Activated naive CD4-positive, alpha-beta T cell treated with anti-CD3 and anti-CD28 coated beads, Interleukin-2, amount 10 ng/mL, durations not matched to agents 7 days and 5 days (primary cell): ENCODE results near the gene KIF19.

ENCODE experiments used
- CTCF ChIA-PET: fragments of 350-600 bp; sonication (Branson Sonifier 250); formaldehyde crosslinking; loops from one replicate; lab custom pipeline; 2021; ENCODE audit warnings: antibody characterized with exemption; lab: Charles Lee
- DNase-seq: peaks from one replicate; pipeline ENCODE4 v3.0.0-alpha.2; 2020
- H3K27ac Mint-ChIP-seq: one replicate; pipeline ENCODE4 v1.8.0; 2021; ENCODE audit warnings: mild to moderate bottlenecking, moderate library complexity, mixed read lengths
- H3K27me3 Mint-ChIP-seq: one replicate; pipeline ENCODE4 v1.8.0; 2021; ENCODE audit warnings: mild to moderate bottlenecking, mixed read lengths
- H3K36me3 Mint-ChIP-seq: one replicate; pipeline ENCODE4 v1.8.0; 2021; ENCODE audit warnings: mixed read lengths
- H3K4me1 Mint-ChIP-seq: one replicate; pipeline ENCODE4 v1.8.0; 2021; ENCODE audit warnings: mixed read lengths
- H3K4me3 Mint-ChIP-seq: one replicate; pipeline ENCODE4 v1.8.0; 2021; ENCODE audit warnings: mild to moderate bottlenecking, moderate library complexity, mixed read lengths
- H3K9me3 Mint-ChIP-seq: one replicate; pipeline ENCODE4 v1.8.0; 2021; ENCODE audit warnings: mixed read lengths

Gene KIF19

DNA sequence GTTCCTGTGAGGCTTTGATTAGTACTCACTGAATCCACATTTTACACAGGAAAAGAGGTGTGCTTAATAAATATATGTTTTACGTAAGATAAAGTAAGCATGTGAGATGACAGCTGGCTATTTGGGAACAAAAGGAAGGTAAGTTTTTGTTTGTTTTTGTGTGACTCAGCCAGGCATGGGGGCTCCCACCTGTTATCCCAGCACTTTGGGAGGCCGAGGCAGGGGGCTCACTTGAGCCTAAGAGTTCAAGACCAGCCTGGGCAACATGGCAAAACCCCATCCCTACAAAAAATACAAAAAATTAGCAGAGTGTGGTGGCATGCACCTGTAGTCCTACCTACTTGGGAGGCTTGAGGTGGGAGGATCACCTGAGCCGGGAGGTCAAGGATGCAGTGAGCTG, 59.2 kb downstream of the KIF19 start:
- CTCF ChIA-PET, result interaction anchor here (0.9 to 1.1 kb wide), 2 partner anchors 16 to 72 kb away, joined by 3 to 5 read pairs; no protein-coding TSS in a partner anchor
- H3K27ac Mint-ChIP-seq, result no peak overlapping the region

DNA sequence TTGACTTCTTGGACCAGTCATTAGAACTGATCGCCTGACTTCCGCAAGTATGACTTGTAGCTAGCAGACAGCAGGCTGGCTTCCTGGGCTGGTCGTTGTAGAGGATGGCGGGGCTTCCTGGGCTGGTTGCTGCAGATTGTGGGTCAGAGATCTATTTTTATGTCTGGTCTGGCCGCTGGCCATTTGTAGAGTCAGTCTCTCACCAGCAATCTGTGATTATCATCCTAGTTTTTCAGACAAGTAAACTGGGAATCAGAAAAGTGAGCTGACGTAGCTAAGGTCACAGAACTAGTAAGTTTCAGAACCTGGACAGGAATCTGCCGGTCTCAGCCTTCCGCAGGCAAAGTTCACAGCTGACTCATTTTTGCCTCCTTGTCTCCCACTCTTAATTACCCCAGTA, 60.4 kb downstream of the KIF19 start:
- no peak overlapping the region for H3K27ac Mint-ChIP-seq
- CTCF ChIA-PET, result interaction anchor here (0.7 to 1.1 kb wide), 2 partner anchors 67 to 71 kb away, joined by 5 read pairs; no protein-coding TSS in a partner anchor

More for the DNA sequence above, 59.2 kb downstream of the KIF19 start:
- no peaks in the 10 kb centered on the region for H3K9me3 Mint-ChIP-seq
- H3K4me1 Mint-ChIP-seq, result peaks cover 3% of the 10 kb centered on the region
- no peaks in the 10 kb centered on the region for H3K36me3 Mint-ChIP-seq
- no peak for DNase-seq
- H3K27me3 Mint-ChIP-seq, result peaks cover 49% of the 10 kb centered on the region
- no peak overlapping the region for H3K4me3 Mint-ChIP-seq

DNA sequence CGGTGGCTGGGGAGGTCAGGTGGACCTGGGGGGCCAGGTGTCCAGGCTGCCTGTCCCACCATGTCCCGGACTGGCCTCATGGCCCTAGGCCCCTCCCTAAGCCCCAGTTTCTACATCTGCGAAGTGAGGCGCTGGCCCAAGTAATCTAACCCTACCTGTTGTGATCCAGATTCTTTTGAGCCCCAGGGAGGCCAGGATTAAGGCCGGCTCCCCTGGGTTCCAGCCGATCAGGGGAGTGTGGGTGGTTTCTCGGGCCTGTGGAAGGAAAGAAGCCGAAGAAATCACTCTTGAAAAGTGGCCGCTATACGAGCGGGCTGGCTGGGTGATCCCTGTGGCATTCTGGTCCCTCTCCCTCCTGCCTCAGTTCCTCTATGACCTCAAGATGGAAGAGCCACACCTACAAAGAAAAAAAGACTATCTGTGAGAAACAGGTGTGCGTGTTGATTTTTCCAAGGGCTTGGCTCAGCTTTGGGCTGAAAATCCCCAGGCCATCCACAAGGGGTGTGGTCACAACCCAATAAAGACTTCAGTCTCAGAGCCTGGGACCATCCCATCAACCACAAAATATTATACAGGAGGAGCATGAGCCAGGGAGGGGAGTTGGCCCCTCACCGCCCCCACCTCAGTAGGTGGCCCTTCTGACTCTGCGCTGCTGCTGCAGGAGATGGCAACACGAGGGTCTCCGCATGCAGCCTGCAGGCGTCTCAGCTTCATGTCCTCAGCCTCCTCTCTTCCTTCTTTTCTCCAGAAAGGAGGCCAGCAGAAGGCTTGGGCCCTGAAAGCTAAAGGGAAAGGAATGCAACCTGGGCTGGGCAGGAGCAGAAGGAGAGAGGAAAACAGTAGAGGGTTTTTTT, 61.6 kb downstream of the KIF19 start:
- CTCF ChIA-PET, result interaction anchor here (2.0 kb wide), 1 partner anchor 9 kb away, joined by 9 read pairs; no protein-coding TSS in a partner anchor

More for the DNA sequence above, 60.4 kb downstream of the KIF19 start:
- peaks cover 41% of the 10 kb centered on the region for H3K27me3 Mint-ChIP-seq
- H3K4me3 Mint-ChIP-seq, result no peak overlapping the region
- no peaks in the 10 kb centered on the region for H3K36me3 Mint-ChIP-seq
- no peak for DNase-seq
- no peaks in the 10 kb centered on the region for H3K9me3 Mint-ChIP-seq
- no peaks in the 10 kb centered on the region for H3K4me1 Mint-ChIP-seq

DNA sequence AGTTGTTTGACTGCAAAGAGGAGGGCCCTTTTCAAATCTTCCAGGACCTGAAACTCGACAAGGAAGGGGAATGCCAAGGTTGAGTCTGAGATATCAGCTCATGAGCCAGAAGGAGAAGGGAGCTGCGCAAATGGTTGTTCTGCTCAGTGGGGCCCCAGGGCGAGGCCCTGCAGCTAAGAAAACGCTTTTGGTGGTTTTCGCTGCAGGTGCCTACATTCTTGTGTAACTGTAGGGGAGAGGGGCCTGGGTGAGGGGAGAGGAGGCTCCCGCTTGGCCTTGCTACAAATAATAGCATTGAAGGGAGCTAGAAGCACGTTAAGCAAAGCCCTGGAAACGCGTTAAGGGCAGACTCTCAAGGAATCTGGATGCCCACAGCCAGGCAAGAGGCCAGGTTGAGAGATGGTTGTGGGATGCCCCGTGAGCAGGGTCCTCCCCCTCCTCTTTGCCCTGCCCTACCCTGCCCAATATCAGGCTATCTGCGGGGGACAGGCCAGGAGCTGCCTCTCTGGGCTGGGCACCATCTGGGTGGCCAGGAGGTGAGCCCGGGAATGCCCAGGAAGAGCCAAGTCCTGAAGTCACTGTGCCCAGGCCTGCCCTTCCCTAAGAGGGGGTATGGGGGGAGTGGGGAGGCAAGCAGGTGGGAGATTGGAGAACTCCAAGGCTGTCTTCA, 63.2 kb downstream of the KIF19 start:
- Mint-ChIP-seq H3K27ac (no peak overlapping the region), H3K27me3 (peaks cover 52% of the 10 kb centered on the region), H3K9me3 (no peaks in the 10 kb centered on the region), H3K4me1 (no peaks in the 10 kb centered on the region), H3K4me3 (no peak overlapping the region), H3K36me3 (no peaks in the 10 kb centered on the region)
- no peak for DNase-seq
- CTCF ChIA-PET, result interaction anchor here (1.2 to 2.0 kb wide), 3 partner anchors 10 to 105 kb away, joined by 3 to 9 read pairs (median 3); no protein-coding TSS in a partner anchor

More for the DNA sequence above, 61.6 kb downstream of the KIF19 start:
- Mint-ChIP-seq H3K27ac (no peak overlapping the region), H3K36me3 (no peaks in the 10 kb centered on the region), H3K9me3 (no peaks in the 10 kb centered on the region), H3K4me1 (no peaks in the 10 kb centered on the region), H3K4me3 (no peak overlapping the region), H3K27me3 (peaks cover 46% of the 10 kb centered on the region)
- DNase-seq, result no peak

DNA sequence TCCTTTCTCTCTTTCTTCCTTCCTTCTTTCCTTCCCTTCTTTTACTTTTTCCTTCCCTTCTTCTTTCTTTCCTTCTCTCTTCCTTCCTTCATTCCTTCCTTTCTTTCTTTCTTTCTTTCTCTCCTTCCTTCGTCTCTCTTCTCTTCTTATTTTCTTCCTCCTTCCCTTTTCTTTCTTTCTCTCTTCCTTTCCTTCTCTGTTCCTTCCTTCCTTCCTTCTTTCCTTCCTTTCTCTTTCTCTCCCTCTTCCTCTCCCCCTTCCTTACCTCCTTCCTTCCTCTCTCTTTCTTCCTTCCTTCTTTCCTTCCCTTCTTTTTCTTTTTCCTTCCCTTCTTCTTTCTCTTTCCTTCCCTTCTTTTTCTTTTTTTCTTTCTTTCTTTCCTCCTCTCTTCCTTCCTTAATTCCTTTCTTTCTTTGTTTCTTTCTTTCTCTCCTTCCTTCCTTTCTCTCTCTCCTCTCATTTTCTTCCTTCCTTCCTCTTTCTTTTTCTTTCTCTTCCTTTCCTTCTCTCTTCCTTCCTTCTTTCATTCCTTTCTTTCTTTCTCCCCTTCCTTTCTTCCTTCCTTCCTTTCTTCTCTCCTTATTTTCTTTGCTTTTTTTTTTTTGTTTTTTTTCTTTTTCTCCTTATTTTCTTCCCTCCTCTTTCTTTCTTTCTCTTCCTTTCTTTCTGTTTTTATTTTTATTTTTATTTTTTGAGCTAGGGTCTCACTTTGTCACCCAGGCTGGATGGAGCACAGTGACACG, 64.1 kb downstream of the KIF19 start:
- H3K36me3 Mint-ChIP-seq, result no peaks in the 10 kb centered on the region
- CTCF ChIA-PET, result interaction anchor here (1.2 kb wide), 1 partner anchor 104 kb away, joined by 3 read pairs; no protein-coding TSS in a partner anchor
- H3K27ac Mint-ChIP-seq, result no peak overlapping the region
- no peaks in the 10 kb centered on the region for H3K9me3 Mint-ChIP-seq
- no peak overlapping the region for H3K4me3 Mint-ChIP-seq
- no peaks in the 10 kb centered on the region for H3K4me1 Mint-ChIP-seq
- DNase-seq, result no peak
- peaks cover 60% of the 10 kb centered on the region for H3K27me3 Mint-ChIP-seq

DNA sequence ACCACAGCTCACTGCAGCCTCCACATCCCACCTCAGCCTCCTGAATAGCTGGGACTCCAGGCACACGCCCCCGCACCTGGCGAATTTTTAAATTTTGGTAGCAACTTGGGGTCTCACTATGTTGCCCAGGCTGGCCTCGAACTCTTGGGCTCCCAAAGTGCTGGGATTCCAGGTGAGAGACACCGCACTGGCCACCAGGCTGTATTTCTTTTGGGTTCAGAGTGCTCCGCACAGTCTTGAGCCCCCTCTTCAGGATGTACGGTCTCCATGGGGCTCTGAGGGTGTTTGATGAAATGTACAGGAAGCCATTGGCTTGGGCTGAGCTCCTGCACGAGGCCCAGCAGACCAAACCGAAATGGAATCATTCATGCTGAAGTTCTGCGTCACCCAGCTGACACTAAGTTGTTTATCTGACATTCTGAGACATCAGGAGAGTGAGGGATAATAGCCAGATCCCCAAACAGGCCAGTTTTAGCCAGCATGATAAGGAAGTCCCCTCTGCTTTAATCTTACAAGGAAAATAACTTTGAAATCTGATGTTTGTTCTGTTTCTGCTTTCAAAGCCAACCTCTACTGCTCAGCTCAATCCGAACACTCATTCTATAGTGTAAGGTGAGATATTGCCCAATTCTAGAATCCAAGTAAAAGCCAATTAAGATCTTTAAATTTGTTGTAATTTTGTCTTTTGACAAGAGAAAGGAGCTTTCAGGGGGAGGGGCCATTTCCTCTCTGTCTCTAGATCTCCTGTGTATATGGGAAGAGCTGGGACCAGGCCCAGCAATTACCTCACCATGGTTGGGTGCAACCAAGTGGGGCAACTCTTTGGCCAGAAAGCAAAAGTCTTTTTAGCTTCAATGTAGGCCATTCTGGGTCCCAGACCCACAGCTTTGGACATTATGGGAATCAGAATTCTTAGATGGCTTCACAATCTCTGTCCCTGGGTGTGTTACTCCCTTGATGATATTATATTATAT, 64.9 kb downstream of the KIF19 start:
- Mint-ChIP-seq H3K27ac (no peak overlapping the region), H3K36me3 (no peaks in the 10 kb centered on the region), H3K4me1 (no peaks in the 10 kb centered on the region), H3K27me3 (peaks cover 55% of the 10 kb centered on the region), H3K4me3 (no peak overlapping the region), H3K9me3 (no peaks in the 10 kb centered on the region)
- no peak for DNase-seq
- CTCF ChIA-PET, result interaction anchor here (1.2 to 1.3 kb wide), 2 partner anchors 10 to 105 kb away, joined by 3 to 5 read pairs; no protein-coding TSS in a partner anchor

DNA sequence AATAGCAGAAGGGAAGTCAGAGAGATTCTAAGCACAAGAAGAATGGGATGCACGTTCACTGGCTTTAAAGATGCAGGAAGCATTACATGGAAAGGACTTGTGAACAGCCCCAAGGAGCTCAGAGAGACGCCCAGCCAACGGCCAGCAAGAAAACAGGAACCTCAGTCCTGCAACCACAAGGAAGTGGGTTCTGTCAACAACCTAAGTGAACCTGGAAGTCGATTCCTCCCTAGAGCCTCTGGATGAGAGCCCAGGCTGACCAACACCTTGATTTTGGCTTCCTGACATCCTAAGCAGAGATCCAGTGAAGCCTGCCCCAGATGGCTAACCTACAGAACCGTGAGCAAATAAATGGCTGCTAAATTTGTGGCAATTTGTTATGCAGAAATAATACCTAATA, 65.7 kb downstream of the KIF19 start:
- no peaks in the 10 kb centered on the region for H3K4me1 Mint-ChIP-seq
- H3K4me3 Mint-ChIP-seq, result no peak overlapping the region
- no peak for DNase-seq
- CTCF ChIA-PET, result interaction anchor here (1.2 to 1.3 kb wide), 3 partner anchors 11 to 192 kb away, joined by 3 to 5 read pairs (median 3); no protein-coding TSS in a partner anchor
- H3K36me3 Mint-ChIP-seq, result no peaks in the 10 kb centered on the region
- peaks cover 54% of the 10 kb centered on the region for H3K27me3 Mint-ChIP-seq
- no peaks in the 10 kb centered on the region for H3K9me3 Mint-ChIP-seq
- H3K27ac Mint-ChIP-seq, result no peak overlapping the region

DNA sequence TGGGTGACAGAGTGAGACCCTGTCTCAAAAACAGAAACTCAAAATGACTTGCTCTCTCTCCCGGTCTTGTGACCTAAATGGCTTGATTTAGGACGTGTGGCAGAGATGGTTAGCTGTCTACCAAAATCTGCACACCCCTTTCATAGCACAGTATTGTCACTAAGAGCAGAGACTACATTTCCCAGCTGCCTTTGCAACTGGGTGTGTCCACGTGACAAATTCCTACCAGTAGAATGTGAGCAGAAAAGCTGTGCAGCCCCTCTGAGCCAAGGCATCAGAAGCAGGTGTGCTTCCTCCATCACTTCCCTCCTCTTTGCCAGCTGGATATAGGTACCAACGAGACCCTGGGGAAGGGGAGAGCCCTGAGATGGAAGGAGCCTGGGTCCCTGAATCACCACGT, 66.8 kb downstream of the KIF19 start:
- no peak for DNase-seq
- Mint-ChIP-seq H3K36me3 (no peaks in the 10 kb centered on the region), H3K4me1 (no peaks in the 10 kb centered on the region), H3K27ac (no peak overlapping the region), H3K9me3 (no peaks in the 10 kb centered on the region), H3K27me3 (peaks cover 51% of the 10 kb centered on the region), H3K4me3 (no peak overlapping the region)
- CTCF ChIA-PET, result interaction anchor here (1.1 to 1.8 kb wide), 4 partner anchors 24 to 193 kb away, joined by 3 to 5 read pairs (median 4); no protein-coding TSS in a partner anchor

DNA sequence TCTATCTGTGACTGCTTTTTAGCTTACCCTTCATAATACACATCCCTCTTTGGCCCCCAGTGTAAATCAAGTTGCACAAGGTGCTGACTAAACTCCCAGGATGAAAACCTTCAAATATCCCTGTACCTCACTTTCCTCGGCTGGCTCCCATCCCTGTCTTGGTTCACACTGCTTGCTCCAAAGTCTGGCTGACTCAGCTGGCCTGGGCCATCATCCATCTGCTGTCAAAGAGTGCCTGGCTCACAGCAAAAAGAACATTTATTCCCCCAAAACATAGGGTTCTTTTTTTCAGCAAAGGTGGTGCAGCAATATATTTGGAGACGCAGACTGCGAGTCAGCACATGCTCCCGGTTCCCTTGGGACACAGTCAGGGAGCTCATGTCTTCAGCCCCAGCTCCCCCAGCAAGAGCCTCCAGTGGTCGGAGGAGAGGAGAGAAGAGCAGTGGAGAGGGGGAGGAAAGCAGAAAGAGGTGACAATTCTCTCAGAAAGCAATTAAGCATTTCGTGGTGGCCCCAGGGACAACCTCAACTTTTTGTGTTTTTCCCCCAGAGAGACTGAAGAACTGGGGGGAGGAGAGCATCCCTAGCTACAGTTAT, 67.4 kb downstream of the KIF19 start:
- peaks cover 47% of the 10 kb centered on the region for H3K27me3 Mint-ChIP-seq
- H3K4me3 Mint-ChIP-seq, result no peak overlapping the region
- CTCF ChIA-PET, result interaction anchor here (1.1 to 1.8 kb wide), 3 partner anchors 25 to 139 kb away, joined by 3 to 5 read pairs (median 4); no protein-coding TSS in a partner anchor
- H3K27ac Mint-ChIP-seq, result no peak overlapping the region
- H3K9me3 Mint-ChIP-seq, result no peaks in the 10 kb centered on the region
- H3K36me3 Mint-ChIP-seq, result no peaks in the 10 kb centered on the region
- DNase-seq, result no peak
- no peaks in the 10 kb centered on the region for H3K4me1 Mint-ChIP-seq

DNA sequence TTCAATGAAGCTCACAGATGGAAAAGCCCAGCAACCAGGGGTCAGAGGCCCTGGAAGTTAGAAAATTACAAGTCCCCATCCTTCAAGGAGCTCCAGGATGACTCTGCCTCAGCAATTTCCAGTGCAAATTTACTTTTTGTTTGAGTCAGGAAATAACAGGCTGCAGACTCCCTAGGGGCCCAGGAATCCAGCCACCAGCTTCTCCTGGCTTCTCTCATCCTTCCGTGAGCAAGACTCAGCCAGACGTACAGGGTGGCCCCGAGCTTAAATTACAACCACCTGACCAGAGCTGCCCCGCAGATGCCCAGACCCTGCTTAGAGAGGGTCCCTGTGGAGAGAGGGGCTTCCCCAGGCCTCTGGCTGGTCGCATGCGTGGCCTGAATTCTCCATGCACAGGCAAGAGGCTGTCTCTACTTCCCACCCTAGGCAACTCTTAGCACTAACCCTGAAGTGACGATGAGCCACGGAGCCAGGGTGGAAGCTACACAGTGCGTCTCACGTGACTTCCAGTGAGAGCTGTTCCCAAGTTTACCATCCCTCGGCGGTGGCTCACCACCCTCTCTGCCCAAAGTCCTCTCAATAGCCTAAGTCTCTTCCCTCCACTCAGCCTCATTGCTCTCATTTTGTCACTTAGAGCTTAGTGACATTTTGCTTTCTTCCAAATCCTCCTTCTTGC, 68.4 kb downstream of the KIF19 start:
- CTCF ChIA-PET, result interaction anchor here (1.8 kb wide), 1 partner anchor 62 kb away, joined by 5 read pairs; no protein-coding TSS in a partner anchor
- Mint-ChIP-seq H3K4me3 (no peak overlapping the region), H3K27me3 (peaks cover 38% of the 10 kb centered on the region), H3K4me1 (no peaks in the 10 kb centered on the region), H3K27ac (no peak overlapping the region), H3K36me3 (no peaks in the 10 kb centered on the region), H3K9me3 (no peaks in the 10 kb centered on the region)
- DNase-seq, result no peak

DNA sequence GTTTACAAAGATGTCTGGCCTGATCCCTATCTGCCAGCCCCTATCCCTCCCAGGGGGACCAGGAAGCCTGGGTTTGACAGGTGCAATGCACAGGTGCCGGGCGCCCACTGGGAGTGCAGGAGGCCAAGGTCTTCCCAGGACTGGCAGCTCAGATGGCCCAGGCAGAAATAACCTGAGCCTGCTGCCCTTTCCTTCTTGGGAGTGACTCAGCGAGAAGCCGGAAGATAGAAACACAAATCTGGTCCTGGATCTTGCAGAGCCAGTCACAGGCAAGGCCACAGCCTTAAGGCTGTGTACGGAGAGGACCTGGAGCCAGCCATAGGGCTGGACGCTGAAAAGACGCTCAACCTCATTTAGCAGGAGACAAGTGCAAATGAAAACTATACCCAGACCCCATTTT, 69.0 kb downstream of the KIF19 start:
- no peak overlapping the region for H3K27ac Mint-ChIP-seq

DNA sequence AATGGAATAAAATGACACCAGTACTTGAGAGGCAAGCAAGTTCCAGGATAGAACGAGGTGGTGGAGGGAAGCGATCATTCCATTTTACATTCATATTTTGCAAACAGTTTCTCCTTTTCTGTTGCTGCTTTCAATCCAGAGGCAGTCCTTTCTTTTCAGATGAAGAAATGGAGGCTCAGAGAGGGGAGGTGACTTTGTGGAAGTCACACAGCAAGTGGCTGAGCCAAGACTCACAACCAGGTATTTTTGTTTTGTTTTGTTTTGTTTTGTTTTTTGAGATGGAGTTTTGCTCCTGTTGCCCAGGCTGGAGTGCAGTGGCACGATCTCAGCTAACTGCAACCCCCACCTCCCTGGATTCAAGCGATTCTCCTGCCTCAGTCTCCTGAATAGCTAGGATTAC, 70.5 kb downstream of the KIF19 start:
- Mint-ChIP-seq H3K9me3 (no peaks in the 10 kb centered on the region), H3K4me3 (no peak overlapping the region), H3K27me3 (peaks cover 27% of the 10 kb centered on the region), H3K36me3 (no peaks in the 10 kb centered on the region), H3K4me1 (no peaks in the 10 kb centered on the region), H3K27ac (no peak overlapping the region)
- CTCF ChIA-PET, result interaction anchor here (0.7 kb wide), 1 partner anchor 149 kb away, joined by 3 read pairs; no protein-coding TSS in a partner anchor
- DNase-seq, result no peak

More for the DNA sequence above, 69.0 kb downstream of the KIF19 start:
- no peaks in the 10 kb centered on the region for H3K4me1 Mint-ChIP-seq
- peaks cover 32% of the 10 kb centered on the region for H3K27me3 Mint-ChIP-seq
- DNase-seq, result no peak
- H3K36me3 Mint-ChIP-seq, result no peaks in the 10 kb centered on the region
- no peak overlapping the region for H3K4me3 Mint-ChIP-seq
- CTCF ChIA-PET, result interaction anchor here (1.8 kb wide), 1 partner anchor 62 kb away, joined by 5 read pairs; no protein-coding TSS in a partner anchor
- no peaks in the 10 kb centered on the region for H3K9me3 Mint-ChIP-seq
